Stimulated activated CD4-positive, alpha-beta T cell treated with anti-CD3 and anti-CD28 coated beads, Interleukin-4, amount 100 ng/mL, for 1 hour (primary cell): ENCODE results near the gene LGALS9B.
"Not testable (repeated sequence)": the region's sequence is repeated elsewhere in the genome, so short reads cannot be mapped to it uniquely, and the experiment has no call there.

Experiments
- DNase-seq: peaks from one replicate; pipeline ENCODE4 v3.0.0-alpha.2; 2020

LGALS9B gene

DNA sequence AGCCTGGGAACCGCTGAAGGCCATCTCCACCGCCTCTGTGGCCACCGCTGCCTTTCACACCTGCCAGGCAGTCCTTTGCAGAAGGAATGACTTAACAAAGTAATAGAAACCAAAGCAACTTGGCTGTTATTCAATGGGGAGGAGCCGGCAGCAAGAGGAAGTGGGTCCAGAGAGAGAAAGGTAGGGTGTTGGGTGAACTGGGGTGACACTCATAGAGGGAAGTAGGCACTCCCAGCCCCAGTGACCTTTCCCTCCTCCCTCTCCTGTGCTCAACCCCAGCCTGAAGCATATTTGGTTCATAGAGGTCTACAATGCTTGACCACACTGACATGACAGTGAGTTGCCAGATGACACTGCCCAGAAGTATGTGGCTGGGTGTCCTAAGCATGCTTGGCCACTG is at the start of gene LGALS9B:
Gene LGALS9B (minus strand): TSS at position 93 of the 400 bp plus-strand sequence. CDS start 69 bp downstream, at position 24.
- DNase-seq: not testable (repeated sequence)

DNA sequence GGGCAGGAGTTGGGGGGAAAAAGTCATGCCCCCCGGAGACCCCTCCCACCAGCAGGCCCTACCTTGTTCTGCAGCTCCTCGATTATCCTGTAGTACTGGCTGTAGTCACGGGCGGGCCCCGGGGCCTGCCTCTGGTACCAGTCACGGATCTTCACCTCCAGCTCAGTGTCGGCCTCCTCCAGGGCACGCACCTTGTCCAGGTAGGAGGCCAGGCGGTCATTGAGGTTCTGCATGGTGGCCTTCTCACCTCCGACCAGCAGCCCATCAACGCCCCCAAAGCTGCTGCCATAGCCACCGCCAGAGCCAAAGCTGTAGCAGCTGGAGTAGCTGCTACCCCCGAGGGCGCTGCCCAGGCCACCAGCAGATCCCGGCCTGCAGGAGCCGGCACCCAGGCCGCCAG is 49.6 kb upstream of the LGALS9B start:
- DNase-seq: not testable (repeated sequence)

DNA sequence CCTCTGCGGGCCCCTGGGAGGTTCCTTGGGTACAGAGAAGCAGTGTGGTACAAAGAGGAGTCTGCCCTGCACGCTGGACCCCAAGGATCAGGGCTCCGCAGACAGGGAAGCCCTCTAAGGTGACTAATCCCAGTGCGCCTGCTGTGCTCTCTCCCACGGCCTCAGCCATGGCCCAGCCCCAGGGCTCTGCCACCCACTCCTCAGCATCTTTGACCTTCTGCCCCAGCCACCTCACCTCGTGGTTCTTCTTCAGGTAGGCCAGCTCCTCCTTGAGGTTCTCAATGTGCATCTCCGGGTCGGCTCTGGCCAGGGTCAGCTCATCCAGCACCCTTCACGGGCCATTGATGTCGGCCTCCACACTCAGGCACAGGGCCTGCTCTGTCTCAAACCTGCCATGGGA is 47.8 kb upstream of the LGALS9B start:
- not testable (repeated sequence) for DNase-seq

DNA sequence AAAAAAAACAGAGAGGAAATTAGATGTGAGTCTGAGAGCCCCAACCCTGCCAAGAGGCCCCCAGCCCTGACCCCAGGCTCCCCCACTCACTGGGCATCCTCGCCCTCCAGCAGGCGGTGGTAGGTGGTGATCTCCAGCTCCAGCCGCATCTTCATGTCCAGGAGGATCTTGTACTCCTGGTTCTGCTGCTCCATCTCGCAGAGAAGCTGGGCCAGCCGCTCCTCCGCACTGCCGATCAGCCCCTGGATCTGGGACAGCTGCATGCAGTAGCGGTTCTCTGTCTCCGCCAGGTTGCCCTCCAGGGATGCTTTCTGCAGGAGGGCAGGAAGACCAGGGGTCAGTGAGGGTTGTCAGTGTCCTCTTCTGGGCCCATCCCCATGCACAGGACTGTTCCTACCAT is 46.2 kb upstream of the LGALS9B start:
- not testable (repeated sequence) for DNase-seq

DNA sequence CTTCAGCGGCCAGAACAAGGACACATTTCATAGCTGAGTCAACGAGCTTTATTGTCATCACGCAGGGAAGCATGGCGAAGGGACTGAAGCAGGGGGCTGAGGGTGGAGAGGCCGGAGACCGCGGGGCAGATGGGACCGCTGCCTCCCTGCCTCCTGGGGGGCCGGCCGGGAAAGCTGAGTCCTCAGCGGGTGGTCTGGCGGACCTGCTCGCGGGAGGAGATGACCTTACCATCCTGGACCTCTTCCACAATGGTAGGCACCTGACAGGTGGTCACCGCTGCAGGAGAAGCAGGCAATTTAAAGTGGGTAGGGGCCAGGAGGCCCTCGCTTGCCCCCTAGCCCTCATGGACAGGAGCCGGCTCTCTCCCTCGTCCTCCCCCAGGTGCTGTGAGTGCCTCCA is 45.0 kb upstream of the LGALS9B start:
- DNase-seq: not testable (repeated sequence)

DNA sequence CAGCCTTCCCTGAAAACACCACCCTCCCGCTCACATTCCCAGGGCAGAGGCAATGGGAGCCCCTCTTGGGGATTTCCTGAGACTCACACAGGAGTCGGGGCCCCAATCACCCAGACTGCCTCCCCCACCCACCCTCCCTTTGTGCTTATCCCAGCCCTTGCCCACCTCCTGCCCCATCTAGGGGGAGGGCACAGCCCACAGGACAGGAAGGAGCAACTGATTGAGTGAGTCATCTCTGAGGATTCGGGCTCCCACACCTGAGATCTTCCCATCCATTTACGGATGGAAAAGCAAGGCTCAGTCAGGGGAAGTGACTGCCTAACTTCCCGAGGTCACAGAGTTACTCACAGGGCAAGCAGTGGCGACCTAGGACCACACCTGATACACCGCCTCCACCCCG is 44.4 kb upstream of the LGALS9B start:
- not testable (repeated sequence) for DNase-seq

DNA sequence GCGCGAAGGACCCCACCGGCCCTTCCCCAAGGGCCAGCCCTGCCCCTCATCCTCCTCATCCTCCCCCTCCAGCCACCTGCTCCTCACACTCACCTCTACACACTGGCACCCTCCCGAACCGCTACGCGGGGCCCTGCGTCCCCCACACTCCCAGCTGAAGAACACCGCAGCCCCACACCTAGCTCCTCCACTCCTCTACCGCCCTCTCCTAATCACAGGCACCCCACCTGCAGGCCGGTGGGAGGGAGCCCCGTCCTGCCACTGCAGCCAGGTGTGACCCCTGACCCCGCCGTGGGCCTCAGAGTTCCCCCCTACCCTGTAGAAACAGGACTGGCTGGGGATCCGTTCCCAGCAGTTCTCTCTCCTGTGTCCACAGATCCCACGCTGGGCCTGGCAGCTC is 38.0 kb upstream of the LGALS9B start:
- DNase-seq: not testable (repeated sequence)

DNA sequence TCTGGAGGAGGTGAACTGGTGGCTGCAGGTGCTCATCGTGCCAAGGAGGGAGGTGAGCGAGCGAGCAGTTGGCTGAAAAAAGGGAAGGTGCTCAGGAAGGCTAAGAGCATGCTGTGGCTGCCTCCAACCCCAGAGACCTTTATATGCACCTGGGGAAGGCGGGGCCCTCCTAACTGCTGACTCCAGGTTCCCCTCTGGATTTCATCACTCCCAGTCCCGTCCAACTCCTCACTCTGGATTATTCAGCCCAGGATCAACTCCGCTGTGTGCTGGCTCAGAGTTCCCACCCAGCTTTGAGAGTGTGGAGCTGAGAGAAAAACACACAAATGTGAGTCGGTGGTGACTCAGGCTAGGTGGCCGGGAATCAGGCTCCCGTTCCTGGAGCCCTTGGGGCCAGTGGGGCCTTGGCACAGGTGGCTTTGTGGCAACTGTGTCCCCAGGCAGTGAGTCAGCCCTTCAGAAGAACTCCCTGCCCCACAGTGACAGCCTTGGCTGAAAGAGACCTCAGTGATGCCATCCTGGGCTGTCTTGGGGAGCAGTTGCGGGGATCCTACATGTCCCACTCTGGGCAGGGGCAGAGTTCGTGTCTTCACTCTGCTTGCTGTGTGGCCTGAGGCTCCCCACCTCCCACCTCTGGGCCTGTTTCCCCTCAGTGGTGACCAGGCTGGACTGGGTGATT is 37.2 kb upstream of the LGALS9B start:
- DNase-seq: not testable (repeated sequence)

DNA sequence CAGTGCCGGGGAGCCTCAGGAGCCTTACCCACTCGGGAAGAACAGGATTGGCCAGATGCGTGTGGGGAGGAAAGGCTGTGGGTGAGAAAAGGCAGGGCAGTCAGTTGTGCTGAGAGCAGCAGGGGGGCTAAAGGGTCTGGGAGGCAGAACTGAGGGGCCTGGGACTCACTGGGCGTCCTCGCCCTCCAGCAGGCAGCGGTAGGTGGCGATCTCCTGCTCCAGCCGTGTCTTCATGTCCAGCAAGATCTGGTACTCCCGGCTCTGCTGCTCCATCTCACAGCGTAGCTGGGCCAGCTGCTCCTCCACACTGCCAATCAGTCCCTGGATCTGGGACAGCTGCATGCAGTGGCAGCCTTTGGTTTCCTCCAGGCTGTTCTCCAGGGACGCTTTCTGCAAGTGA is 34.6 kb upstream of the LGALS9B start:
- not testable (repeated sequence) for DNase-seq

DNA sequence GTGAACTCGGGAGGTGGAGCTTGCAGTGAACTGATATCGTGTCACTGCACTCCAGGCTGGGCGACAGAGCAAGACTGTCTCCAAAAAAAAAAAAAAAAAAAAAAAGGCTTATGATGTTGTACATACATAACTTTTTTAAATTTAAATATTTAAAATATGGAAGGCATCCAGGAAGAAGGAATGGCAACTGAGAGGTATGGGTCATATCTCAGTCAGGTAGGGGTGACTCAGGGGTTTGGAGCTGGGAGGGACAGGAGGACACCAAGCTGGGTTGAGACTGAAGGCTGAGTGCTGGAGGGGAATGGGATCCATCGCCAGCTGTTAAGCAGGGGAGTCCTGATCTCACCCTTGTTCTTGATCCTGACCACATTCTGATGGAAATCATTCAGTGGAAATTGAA is 33.0 kb upstream of the LGALS9B start:
- DNase-seq: not testable (repeated sequence)

DNA sequence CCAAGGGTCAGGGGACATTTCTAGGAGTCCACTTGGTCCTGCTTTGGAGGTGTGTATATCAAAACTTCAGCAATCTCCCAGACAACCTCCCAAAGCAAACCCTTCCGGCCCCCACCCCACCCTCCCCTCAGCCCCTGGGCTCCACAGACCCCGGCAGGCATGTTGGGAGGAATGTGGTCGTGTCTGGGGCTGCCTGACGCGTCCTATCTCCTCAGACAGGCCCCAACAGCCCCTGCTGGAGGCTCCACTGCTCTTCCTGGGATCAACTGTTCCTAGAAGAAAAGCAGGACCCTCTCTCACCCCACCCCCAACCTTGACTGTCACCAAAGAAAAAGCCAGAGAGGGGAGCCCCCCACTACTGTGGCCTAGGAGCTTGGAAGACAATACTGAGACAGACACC is 28.1 kb upstream of the LGALS9B start:
- DNase-seq: not testable (repeated sequence)

DNA sequence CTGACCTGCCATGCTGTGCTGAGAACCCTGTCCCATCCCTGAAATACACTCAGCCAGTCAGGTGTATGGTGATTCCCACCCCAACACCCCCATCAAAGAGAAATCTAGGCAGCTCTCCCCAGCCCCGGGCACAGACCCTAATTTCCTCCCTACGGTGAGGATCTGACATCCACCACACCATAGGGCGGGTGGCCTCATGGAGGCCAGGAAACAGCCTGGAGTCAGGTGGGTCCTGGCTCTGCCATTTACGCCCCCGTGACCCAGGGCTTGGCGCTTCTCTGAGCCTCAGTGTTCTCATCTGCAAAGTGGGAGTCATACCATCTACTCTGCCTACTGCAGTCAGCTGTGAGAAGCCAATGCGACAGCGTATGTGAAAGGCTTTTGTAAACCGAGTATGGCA is 27.4 kb upstream of the LGALS9B start:
- DNase-seq: not testable (repeated sequence)

DNA sequence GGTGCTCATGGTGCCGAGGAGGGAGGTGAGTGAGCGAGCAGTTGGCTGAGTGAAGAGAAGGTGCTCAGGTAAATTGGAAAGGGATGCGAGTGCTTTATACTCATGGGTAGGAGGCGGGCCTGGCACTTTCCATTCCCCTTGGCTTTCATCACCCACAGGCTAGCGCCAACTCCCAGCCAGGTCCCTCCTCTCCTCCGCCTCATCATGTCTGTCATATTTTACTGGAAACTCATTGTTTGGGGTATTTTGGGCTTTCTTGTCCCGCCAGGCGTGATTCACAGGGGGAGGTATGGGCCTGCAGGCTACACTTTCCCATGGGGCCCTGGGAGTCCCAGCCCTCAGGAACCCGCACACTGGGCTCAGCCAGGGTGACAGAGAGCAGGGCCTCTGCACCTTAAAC is 26.8 kb upstream of the LGALS9B start:
- not testable (repeated sequence) for DNase-seq

DNA sequence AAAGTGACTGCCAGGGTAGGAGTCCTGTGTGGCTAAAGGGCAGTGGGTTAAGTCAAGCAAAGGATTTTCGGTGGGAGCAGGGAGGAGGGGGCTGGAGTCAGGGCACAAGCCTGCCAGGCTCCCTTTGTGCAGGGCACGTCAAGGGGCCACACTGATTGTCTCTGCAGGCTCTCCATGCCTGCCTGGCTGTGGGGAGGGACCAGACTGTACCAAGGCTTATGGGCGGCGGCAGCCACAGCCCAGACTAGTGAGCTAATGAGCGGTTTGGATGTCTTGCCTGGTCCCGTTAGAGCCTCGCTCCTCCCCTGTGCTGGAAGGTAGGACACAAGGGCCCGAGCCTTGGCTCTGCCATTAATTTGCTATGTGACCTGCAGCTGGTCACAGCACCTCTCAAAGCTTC is 25.6 kb upstream of the LGALS9B start:
- DNase-seq: not testable (repeated sequence)

DNA sequence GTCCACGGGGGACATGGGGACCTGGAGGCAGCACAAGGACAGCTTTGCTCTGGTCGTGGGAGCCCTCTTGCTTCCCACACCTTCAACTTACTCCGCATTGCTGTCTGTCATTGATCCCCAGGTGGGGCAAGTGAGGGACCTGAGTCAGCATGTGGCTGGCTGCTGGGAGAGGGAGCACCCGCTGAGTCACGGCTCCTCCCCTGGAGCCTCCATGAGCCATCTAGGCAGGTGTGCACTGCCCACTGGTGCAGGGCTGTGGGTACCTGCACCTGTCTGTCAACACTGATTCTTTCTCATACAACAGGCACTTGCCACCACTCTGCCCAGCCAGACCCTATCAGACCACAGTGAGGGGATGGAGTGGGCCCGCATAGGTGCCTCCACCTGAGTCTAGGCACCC is 24.8 kb upstream of the LGALS9B start:
- DNase-seq: not testable (repeated sequence)

DNA sequence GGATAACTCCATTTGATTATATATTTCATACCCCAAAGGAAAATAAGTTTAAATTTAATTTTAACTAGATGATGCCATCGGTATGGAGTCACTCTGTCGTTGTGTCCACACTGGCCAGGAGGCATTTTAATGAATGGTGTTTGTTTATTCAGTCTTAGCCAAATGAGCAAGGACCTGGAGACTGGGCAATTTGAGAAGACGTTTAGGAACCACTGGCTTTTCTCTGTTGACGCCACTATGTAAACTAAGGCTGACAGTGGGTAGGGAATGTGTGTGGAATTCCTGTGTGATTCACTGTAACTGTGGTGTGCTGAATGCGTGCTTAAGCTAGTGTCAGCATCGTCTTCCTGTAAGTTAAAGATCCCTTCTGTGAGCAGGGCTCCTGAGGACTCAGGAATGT is 17.6 kb upstream of the LGALS9B start:
- not testable (repeated sequence) for DNase-seq

DNA sequence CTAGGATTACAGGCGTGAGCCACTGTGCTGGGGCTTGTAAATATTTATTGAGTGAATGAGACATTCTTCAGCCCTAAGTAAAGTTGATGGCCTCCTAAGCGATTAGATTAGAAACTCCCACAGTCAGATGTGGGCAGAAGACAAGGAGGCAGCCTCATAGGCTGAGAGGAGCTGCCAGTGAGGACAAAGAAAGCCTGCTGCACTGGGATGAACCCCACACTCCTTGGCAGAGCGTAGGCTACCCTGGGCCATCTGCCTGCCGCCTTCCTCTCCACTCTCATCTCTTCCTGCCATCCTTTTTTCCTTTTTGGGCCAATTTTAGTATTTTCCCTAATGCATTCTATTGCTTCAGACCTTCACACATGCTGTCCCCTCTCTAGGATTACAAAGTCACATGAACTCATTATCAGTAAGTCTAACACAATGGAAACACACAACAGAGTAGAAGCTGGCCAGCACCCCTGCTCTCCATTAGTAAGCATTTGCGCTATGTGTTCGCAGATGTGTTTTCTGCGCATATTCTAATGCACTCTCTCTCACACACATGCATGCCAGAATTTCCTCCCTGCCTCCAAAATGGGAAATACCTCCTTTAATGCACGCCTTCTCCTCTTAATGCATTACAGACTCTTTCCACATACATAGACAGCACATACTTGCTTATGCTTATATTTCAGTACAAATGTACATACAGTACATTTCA is 12.7 kb upstream of the LGALS9B start:
- not testable (repeated sequence) for DNase-seq

DNA sequence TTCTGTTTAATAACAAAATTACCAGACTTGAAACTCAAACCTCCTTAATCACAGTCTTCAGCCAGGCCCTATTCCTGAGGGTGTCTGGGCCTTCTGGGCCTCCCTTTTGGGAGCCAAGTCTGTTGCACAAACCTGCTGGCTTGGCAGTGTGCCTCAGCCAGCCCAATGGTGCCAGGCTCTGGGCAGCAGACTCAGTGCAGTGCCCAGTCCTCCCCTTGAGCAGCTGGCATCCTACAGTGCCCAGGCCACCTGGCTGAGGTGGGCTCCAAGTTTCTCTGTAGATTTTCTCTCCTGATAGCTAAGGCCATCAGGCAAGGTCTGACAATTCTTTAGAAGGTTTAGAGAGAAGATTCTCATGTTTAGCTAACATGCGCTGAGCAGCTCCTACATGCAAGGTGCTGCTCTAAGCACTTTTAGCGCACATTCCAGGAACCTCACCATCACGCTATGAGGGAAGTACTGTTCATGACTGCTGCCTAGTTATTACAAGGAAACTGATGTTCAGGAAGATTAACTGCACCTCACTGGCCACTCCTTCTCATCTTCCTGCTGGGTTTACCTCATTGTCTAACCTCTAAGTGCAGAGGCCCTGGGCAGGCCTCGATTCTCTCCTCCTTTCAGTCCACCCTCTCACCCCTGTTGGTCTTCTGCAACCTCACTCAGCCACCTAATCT is 10.2 kb upstream of the LGALS9B start:
- not testable (repeated sequence) for DNase-seq

DNA sequence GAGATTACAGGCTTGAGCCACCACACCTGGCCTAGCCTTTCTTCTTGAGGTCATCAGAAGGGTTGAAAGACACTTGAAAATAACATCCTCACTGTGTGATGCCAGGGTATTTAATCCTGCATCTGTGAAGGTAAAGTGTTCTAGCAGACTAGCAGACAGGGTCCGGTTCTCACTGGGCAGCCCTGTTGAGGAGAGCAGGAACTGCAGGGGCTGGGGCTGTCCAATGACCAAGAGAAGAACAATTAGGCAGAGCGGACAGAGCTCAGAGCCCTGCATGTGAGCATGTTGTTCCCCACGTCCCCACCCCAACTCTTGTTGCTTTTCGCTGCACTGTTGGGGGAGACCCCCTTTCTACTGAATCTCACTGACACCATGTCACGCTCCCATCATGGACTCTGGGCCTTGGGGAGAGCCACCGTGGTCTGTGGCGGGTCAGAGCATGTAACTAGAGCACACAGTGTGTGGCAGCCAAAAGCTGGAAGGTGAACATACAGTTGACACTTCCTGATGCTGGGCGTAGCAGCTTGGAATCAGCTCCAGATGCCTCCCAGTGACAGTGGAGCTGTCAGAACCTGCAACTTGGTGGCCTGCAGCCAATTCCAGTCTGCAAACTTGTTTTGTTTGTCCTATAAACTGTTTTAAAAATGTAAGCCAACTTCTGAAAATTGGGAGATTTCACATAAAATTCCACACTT is 7.9 kb upstream of the LGALS9B start:
- not testable (repeated sequence) for DNase-seq

DNA sequence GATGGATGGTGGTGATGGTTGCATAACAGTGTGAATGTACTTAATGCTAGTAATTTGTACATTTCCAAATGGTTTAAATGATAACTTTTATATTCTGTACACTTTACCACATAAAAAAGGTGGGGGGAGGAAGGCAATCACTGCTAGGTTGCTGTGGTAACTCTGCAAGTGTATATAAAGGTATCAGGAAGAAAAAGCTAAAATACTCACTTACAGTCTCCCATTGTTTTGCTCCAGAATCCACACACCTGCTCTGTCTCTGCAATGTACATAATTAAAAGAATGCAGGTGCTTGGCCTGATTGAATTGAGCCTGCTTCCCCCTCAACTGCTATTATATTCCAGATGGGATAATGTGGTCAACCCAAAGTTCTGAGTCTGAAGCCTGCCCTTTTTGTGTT is 6.7 kb upstream of the LGALS9B start:
- not testable (repeated sequence) for DNase-seq

DNA sequence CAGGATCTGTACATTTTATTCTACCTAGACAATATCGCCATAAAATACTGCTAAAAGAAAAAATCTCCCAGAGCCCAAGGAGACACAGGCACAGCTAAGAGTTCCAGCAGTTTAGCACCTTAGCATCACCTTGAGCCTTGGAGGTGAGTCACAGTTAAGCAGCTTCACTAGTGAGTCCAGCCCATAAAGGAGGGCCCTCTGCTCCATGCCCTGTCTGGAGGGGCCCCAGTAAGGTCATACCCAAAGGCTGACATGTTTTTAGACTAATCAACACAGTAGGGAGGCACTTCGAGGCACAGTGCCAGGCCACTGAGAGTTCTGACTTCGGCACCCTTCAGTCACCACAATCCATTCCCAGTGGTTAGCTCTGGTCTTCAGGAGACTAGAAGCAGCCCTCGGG is 2.6 kb upstream of the LGALS9B start:
- DNase-seq: not testable (repeated sequence)

DNA sequence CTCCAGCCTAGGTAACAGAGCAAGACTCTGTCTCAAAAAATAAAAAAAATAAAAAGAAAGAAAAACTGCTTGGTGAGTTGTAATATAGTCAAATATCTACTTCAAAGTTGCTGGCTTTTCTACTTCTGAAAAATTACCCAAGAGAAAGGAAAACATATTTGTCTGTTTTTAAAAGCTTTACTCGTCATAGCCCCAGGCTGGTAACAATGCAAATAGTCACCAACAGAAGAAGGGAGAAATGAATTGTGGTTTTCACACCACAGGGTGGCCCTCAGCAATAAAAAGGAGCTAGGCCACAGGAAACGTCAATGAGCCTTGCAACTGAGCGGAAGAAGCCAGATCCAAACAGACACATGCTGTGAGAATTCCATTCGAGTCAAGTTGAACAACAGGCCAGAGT is 1.8 kb upstream of the LGALS9B start:
- DNase-seq: not testable (repeated sequence)

DNA sequence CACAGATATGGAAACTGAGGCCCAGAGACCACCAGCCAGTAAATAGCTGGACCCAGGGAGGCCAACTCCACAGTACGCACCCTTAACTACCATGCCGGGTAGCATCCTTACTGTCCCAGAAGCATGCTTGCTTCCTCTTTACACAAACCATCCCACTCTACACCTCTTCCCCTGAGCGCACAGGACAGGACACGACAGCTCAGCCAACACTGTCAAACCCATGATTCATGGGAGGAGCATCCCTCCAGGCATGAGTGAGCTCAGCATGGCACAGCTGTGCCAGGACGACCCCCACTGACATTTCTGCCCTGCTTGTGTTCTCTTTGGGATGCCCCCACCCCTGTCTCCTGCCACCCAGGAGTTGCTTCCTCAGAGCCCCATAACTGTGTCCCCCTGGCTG is 340 bp downstream of the LGALS9B start:
- not testable (repeated sequence) for DNase-seq
